Astrocyte of the spinal cord (primary cell): Measurements from ENCODE around the gene DGKB.

ENCODE experiments used
- DNase-seq: peaks from one replicate; pipeline ENCODE4 v3.0.0; 2011; ENCODE audit warnings: low read depth, low spot score
- H3K4me3 ChIP-seq: 2 replicates; pipeline ENCODE4 v1.5.1; 2011; ENCODE audit warnings: low read depth, mild to moderate bottlenecking, low read length, moderate library complexity
- CTCF ChIP-seq: IDR thresholded peaks from 2 replicates; pipeline ENCODE4 v1.5.1; 2012; ENCODE audit warnings: low read depth, mild to moderate bottlenecking, low read length, inconsistent platforms
- in situ Hi-C: cut with HindIII; loops from 2 replicates; pipeline ENCODE4 v1.10.0; 2017; ENCODE audit warnings: low sequenced_read_pairs

Gene DGKB

GRCh38 chr7:14275356-14275755, 627.2 kb downstream of the DGKB start:
- no peak overlapping the region for H3K4me3 ChIP-seq
- no peak for DNase-seq
- TF ChIP-seq CTCF, result no peak
- in situ Hi-C loops, result no loop called here

- no peak overlapping the region for H3K4me3 ChIP-seq
- DNase-seq, result no peak
- in situ Hi-C loops, result no loop called here
- no peak for TF ChIP-seq CTCF
Measured at GRCh38 chr7:14271441-14271840, 631.1 kb downstream of the DGKB start.

GRCh38 chr7:14270099-14270498, 632.5 kb downstream of the DGKB start:
- TF ChIP-seq CTCF, result no peak

GRCh38 chr7:14260011-14260410, 642.5 kb downstream of the DGKB start:
- no peak for TF ChIP-seq CTCF
- no peak overlapping the region for H3K4me3 ChIP-seq
- DNase-seq, result no peak
- in situ Hi-C loops, result no loop called here

More at GRCh38 chr7:14270099-14270498, 632.5 kb downstream of the DGKB start:
- no peak overlapping the region for H3K4me3 ChIP-seq
- no peak for DNase-seq
- in situ Hi-C loops, result no loop called here

- no peak for DNase-seq
- in situ Hi-C loops, result no loop called here
- no peak for TF ChIP-seq CTCF
- H3K4me3 ChIP-seq, result no peak overlapping the region
Measured at GRCh38 chr7:14258861-14259260, 643.7 kb downstream of the DGKB start.

GRCh38 chr7:14258441-14258840, 644.1 kb downstream of the DGKB start:
- in situ Hi-C loops, result no loop called here
- TF ChIP-seq CTCF, result no peak
- H3K4me3 ChIP-seq, result no peak overlapping the region
- DNase-seq, result no peak

- DNase-seq, result no peak
- no peak overlapping the region for H3K4me3 ChIP-seq
- in situ Hi-C loops, result no loop called here
- TF ChIP-seq CTCF, result no peak
Measured at GRCh38 chr7:14252458-14252857, 650.1 kb downstream of the DGKB start.
